Measurements from ENCODE around the gene ELAPOR2.

ELAPOR2 gene

GRCh38 chr7:87094322-87094721 is 34.9 kb upstream of the ELAPOR2 start:
- TF ChIP-seq, protein P1, sequence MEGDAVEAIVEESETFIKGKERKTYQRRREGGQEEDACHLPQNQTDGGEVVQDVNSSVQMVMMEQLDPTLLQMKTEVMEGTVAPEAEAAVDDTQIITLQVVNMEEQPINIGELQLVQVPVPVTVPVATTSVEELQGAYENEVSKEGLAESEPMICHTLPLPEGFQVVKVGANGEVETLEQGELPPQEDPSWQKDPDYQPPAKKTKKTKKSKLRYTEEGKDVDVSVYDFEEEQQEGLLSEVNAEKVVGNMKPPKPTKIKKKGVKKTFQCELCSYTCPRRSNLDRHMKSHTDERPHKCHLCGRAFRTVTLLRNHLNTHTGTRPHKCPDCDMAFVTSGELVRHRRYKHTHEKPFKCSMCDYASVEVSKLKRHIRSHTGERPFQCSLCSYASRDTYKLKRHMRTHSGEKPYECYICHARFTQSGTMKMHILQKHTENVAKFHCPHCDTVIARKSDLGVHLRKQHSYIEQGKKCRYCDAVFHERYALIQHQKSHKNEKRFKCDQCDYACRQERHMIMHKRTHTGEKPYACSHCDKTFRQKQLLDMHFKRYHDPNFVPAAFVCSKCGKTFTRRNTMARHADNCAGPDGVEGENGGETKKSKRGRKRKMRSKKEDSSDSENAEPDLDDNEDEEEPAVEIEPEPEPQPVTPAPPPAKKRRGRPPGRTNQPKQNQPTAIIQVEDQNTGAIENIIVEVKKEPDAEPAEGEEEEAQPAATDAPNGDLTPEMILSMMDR (IDR thresholded peaks at IDR 0.05; ENCODE audit: low read depth, low read length): no peak
- H3K4me3 ChIP-seq (ENCODE audit: low read depth, low read length): no peak overlapping the region

DNA sequence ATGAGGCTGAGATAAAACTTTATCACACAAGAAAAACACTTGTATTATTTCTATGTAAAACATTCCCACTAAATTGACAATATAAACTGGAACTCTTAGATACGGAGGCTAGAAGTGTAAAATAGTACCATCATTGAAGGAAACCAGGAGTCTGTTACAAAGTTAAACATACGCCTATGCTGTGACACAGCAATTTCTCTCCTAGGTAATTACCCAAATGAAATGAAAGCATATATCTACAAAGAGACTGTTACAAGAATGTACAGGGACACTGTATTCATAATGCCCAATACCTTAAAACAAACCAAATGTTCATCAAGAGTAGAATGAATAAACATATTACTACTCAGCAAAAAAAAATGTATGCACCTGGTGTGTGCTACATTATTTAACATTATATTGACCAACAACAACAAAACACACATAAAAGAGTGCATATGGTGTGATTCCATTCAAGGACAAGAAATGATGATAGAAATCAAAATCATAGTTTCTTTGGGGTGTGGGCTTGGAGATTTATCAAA is 33.2 kb upstream of the ELAPOR2 start:
- TF ChIP-seq, protein P1 (IDR thresholded peaks at IDR 0.05; ENCODE audit: low read depth, low read length): no peak
- H3K4me3 ChIP-seq (ENCODE audit: low read depth, low read length): no peak overlapping the region

- TF ChIP-seq, protein P1 (IDR thresholded peaks at IDR 0.05; ENCODE audit: low read depth, low read length): no peak
- H3K4me3 ChIP-seq (ENCODE audit: low read depth, low read length): no peak overlapping the region
Observed at GRCh38 chr7:87091487-87092066, 32.1 kb upstream of the ELAPOR2 start.

DNA sequence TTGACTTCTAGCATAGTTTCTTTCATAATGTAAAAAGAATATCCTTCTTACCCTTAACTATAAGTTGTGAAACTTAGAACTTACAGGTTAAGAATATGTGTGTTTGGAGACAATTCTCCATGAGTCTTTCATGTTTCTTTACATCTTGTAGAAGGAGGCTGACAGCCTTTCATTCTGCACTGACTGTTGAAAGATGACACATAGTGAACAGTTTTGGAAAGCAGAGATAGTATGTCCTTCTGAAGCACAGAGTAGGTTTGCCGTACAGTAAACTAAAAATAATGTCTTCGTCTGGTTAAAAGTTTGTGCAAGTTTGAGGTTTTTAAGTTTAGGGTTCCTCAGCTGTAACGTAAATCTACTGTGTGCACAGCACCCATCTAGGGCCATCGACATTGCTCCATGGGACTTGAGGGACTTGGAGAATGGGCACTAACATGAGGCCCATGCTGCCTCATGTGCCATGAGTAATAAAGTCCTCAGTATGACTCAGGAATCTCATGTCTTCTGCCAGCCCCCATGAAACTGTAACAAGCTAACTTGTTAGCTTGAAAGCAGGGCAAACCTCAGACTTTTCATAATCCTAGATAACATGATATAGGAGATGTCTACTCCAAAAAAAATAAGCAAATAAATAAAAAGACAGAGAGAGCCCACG is 24.5 kb upstream of the ELAPOR2 start:
- TF ChIP-seq, protein P1 (IDR thresholded peaks at IDR 0.05; ENCODE audit: low read depth, low read length): no peak
- H3K4me3 ChIP-seq (ENCODE audit: low read depth, low read length): no peak overlapping the region

GRCh38 chr7:87082675-87083074 is 23.2 kb upstream of the ELAPOR2 start:
- TF ChIP-seq, protein P1 (IDR thresholded peaks at IDR 0.05; ENCODE audit: low read depth, low read length): no peak
- no peak overlapping the region for H3K4me3 ChIP-seq (ENCODE audit: low read depth, low read length)

DNA sequence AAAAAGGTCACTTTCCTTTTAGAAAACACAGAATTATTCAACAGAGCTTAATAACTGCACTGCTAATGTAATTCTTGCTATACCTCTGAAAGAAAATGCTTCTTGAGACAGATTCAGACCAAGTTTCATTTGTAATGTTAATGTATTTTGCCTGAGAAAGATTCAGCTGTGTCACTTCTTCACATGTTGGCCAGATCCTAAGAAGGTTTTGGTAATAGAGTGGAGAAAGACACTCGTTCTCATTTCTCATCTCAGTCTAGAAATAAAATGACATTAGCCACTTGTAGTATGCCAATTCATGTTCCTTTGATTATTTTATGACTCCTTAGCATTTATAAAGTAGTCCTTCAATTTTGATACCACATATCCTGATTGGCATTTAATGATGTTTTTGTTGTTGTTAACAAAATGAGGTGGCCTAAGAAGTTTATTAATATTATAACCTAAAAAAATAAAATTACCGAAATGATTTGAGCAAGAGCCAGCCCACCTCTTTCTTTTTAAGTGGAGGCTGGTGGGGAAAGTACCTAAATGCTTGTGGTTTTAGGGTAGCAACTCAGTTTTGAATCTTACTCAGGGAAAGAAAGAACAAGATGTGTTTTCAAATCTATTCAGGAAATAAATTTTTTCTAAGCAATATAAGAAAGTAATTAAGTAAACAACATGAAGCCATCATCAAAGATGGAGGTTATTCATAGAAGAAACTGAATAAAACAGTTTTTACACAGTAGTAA is 16.4 kb upstream of the ELAPOR2 start:
- TF ChIP-seq, protein P1 (IDR thresholded peaks at IDR 0.05; ENCODE audit: low read depth, low read length): no peak
- no peak overlapping the region for H3K4me3 ChIP-seq (ENCODE audit: low read depth, low read length)

DNA sequence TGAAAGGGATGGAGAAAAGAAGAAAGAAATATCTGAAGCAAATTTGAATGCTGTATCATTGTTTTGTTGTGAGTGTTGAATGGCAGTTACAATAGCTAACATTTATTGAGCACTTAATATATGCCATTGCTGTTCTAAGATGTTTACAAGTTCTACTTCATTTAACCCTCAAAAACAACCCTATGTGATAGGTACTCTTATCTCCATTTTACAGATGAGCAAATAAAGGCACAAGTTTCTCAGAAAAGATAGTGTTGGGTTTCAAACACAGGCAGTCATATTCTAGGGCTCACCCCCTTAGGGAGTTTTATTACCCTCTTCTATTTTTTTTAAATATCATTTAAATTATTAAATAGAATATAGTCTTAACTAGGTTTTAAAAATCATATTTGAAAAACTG is 8.3 kb upstream of the ELAPOR2 start:
- H3K4me3 ChIP-seq (ENCODE audit: low read depth, low read length): no peak overlapping the region
- TF ChIP-seq, protein P1 (IDR thresholded peaks at IDR 0.05; ENCODE audit: low read depth, low read length): no peak
